Renal cortex interstitium (tissue), 11 donors: ENCODE results near the gene RNF169. TPM values are rescaled to one million over a fixed set of nuclear protein-coding genes. Genes with fewer than 3 reads are reported as not detected.
A peak's percentile ranks its signal among the peaks of the same experiment; 100 is the strongest.

Source experiments
- DNase-seq, 11 donors: peaks; one replicate each; pipeline ENCODE4 v3.0.0-alpha.2; 2013; ENCODE audit warnings: low read depth in 9 of 11, low spot score in 4 of 11; ENCODE audit errors: extremely low read depth in 1 of 11
- polyA plus RNA-seq, 3 donors: library from polyadenylated mRNA; unstranded; fragments of 120-200 nt; gene quantifications; one replicate each; pipeline ENCODE4 v1.2.1, GENCODE V29; 2013; ENCODE audit not compliant: insufficient read length in 3 of 3

The RNF169 gene
- polyA plus RNA-seq, 3 donors = 17.0 to 20.7 (median 18.2) TPM

- DNase-seq = peak in 4 of 11 donors; percentile 36 to 58 (median 52)
Measured at GRCh38 chr11:74720596-74721478, 27.8 kb upstream of the RNF169 start.

GRCh38 chr11:74721479-74721835 is 27.2 kb upstream of the RNF169 start:
- DNase-seq = no peak

DNA sequence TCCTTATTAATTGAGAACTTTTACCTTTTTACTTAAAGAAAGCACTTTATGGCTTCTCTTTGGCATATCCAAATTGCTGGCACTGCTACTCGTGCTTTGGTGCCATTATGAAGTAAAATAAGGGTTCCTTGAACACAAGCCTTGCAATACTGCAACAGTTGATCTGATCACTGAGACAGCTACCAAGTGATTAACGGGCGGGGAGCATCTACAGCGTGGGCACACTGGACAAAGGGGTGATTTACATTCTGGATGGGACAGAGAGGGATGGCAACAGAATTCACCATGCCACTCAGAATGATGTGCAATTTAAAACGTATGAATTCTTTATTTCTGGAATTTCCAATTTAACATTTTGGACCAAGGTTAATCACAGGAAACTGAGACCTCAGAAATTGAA is 25.1 kb upstream of the RNF169 start:
- no peak for DNase-seq

DNA sequence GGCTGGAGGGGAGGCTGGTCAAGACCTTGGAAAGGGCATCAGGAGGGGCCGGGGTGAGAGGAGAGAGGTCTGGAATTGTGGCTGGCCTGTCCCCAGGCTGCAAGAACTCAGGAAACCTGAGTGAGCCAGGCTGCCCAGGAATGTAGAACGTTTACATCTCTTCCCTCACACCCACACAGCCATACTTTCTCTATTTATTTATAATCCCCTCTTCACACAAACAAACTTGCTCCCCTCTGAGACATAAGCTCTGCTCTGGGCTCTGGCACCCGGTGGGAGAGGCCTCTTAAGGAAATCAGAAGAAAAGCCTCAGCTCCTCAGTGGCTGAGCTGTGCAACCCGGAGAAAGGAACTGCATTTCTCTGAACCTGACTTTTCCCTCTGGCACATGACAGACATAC is 22.9 kb upstream of the RNF169 start:
- no peak for DNase-seq

GRCh38 chr11:74726547-74727182 is 22.0 kb upstream of the RNF169 start:
- DNase-seq = peak in 7 of 11 donors; percentile 53 to 74 (median 64)

GRCh38 chr11:74729397-74729796 is 19.3 kb upstream of the RNF169 start:
- no peak for DNase-seq

GRCh38 chr11:74730571-74731260 is 17.9 kb upstream of the RNF169 start:
- no peak for DNase-seq

DNA sequence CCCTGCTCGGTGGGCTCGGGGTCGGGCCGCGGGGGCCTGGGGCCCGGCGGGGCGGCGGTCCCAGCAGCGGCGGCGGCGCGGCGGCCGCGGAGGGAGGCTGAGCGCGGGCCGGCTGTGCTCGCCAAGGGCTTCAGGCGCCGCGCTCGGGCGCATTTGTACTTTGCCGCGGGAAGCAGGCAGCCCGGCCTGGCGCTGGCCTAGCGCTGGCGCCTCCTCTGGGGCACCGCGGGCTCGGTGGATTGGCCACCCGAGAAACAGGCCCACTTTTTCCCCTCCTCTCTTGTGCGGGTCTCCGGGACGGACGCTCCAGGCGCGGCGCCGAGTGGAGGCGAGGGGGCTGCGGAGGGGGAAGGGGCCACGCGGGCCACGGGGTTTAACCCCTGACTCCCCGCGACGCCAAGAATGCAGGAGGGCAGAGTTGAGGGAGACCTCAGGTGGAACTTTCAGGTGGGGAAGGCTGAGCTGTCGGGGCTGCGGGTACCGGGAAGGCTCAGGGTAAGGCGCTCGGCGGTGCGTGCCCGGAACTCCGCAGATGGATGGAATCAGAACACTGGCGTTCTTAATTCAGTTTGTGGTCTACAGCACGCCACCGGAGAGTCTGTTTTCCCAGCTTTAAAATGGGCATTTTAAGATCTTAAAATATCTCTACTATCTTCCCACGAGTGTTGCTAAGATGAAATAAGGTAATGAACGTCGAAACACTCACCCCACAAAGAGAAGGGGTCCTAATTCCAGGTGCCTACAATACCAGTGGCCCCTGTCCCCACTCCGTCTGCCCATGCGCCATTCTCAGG is 17.2 kb upstream of the RNF169 start, which contains the start of gene CHRDL2:
Gene CHRDL2, minus strand, starts transcription at position 126 of the 794 bp plus-strand sequence. CDS start 538 bp downstream, outside the sequence.
- no peak for DNase-seq

GRCh38 chr11:74734559-74734925 is 14.1 kb upstream of the RNF169 start:
- DNase-seq = no peak

DNA sequence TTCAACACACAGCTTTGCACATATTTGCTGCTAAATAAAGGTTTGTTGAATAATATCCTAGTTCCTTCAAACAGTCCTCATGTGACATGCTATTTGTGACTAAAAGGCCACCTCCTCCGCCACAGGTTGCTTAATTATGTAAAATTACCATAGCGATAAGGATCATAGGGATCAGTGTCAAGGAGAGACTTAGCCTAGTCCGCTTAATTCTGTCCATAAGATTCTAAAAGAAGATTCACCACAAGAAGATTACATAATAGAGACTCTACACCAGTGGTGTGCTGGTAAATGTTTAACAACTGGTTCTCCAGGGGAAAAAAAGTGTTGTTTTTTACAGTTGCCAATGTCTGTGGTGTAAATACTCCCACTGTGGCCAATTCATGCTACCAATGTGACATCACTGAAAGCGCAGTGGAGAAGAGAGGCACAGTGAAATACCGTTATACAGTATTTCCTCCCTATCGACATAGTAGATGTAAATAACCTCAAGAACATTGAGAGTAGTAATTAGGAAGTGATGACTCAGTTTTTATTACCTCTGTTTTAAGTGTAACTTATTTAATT is 13.2 kb upstream of the RNF169 start:
- no peak for DNase-seq

- no peak for DNase-seq
Measured at GRCh38 chr11:74736031-74736430, 12.6 kb upstream of the RNF169 start.

DNA sequence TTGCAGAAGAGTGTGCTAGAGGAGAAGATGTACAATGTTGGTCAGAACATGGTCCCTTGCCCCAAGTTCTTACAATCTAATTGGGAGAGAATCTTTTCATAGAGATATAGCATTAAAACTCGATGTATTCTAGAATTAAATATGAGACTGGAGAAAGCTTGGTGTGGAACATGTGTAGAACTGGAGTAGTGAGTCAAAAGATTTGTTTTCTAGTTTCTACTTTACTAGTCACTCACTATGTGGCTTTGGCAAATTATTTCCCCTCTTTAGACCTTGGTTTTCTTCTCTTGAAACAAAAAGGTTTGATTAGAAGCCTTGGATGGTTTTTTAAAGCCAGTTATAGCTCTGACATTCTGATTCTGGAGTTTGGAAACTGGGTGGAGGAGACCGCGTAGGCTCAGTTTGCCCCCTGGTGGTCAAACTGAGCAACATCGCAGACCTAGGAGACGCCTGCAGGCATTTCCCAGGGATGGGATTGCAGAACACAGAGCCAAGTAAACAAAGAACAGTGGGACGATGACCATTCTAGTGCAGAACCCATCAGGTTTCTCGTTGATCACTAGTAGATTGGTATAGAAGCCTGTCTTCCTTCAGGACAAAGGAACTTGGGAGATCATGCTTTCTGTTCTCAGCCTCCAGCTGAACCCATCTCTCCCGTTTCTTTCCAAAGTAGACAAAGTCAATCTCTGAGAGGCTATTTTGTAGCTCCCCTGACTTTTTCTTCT is 8.9 kb upstream of the RNF169 start:
- DNase-seq = peak in 4 of 11 donors; percentile 38 to 52 (median 41)

DNA sequence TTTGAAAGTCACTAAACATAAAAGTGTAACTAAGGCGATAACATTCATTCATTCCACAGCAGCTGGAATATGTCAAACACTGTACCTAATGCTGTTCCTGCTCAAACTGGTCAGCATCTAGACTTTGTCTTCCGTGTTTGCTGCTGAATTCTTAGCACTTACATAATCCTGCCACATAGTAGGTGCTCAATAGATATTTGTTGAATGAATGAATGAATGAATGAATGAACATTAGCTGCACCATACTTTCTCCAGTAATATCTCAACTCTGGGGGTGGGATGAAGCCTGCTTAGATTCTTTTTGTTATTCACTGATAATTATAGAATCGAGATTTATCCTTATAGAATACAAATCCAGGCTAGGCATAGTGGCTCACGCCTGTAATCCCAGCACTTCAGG is 6.6 kb upstream of the RNF169 start:
- DNase-seq = no peak

DNA sequence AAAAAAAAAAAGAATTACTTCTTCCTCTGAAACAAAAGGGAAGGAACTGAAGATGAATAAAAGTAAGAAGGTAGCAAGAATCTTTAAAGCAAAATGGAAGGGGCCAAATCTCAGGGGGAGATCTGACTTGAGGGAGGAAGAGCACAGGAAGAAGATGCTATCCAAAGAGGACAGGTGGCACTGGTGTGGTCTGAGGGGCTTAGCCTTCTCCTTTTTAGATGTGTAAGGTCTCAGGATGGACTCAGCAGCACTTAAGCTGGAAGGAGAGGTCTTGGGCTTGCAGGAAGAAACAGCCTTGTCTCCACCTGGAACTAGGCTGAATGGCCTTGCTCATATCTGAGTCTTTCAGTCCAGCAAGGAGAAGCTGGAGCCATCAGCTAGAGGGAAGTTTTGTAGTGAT is 5.0 kb upstream of the RNF169 start:
- DNase-seq = no peak

DNA sequence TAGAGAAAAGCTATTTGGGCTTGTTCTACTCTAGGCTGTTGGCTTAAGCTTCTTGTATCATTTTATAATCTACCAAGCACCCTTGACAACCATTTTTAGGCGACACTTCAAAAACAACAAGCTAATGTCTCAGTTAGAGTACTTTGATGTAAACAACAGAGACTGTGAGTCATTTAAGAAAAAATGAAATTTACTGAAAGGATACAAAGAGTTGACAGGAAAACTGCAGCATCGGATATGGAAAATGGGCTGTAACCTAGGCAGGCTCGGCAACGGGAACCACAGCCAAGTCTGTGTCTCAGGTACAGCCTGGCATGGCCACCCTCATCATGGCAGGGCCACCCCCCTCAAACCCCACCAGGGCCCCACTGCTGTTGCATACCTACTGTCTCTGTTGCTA is 4.4 kb upstream of the RNF169 start:
- DNase-seq = no peak

DNA sequence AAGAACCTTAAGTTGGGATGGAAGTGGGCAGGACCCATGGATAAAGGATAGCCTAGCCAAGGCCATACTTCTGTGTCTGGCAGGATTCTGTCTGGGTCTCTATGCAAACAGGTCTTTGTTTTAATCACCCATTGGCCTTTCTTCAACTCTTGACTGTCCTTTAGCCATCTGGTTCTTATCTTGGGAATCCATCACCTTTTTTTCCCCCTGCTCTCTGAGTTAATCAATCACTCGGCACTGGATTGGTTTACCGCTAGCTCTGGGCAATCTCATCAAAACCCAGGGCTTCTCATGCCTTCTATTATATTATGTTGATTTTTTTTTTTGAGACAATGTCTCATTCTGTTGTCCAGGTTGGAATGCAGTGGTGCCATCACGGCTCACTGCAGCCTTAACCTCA is 1.8 kb upstream of the RNF169 start:
- DNase-seq = no peak

GRCh38 chr11:74749127-74749964 is 697 bp downstream of the RNF169 start:
- peak in 9 of 11 donors; percentile 31 to 49 (median 37) for DNase-seq
